Nephron progenitor cell (in vitro differentiated cells): ENCODE measurements around the gene LAD1.
A peak's percentile ranks its signal among the peaks of the same experiment; 100 is the strongest.

Experiments
- DNase-seq: peaks from one replicate; pipeline ENCODE4 v3.0.0; 2021
- H3K27ac Mint-ChIP-seq: 2 replicates; pipeline ENCODE4 v1.8.0; 2021; ENCODE audit warnings: mild to moderate bottlenecking, moderate library complexity, mixed read lengths
- H3K27me3 Mint-ChIP-seq: 2 replicates; pipeline ENCODE4 v1.8.0; 2021; ENCODE audit warnings: mild to moderate bottlenecking, low read depth, mixed read lengths; ENCODE audit not compliant: poor library complexity
- H3K36me3 Mint-ChIP-seq: 2 replicates; pipeline ENCODE4 v1.8.0; 2021; ENCODE audit warnings: low read depth, mixed read lengths
- H3K4me1 Mint-ChIP-seq: 2 replicates; pipeline ENCODE4 v1.8.0; 2021; ENCODE audit warnings: mixed read lengths
- H3K4me3 Mint-ChIP-seq: 2 replicates; pipeline ENCODE4 v1.8.0; 2021; ENCODE audit warnings: mild to moderate bottlenecking, moderate library complexity, mixed read lengths
- H3K9me3 Mint-ChIP-seq: 2 replicates; pipeline ENCODE4 v1.8.0; 2021; ENCODE audit warnings: mild to moderate bottlenecking, moderate library complexity, mixed read lengths
- CTCF ChIP-seq: fragments of 200-600 bp; sonication (generic); IDR thresholded peaks from 2 replicates; pipeline ENCODE4 v1.5.0; 2021; ENCODE audit warnings: antibody characterized with exemption

The LAD1 gene

GRCh38 chr1:201421041-201421440 lies 21.9 kb upstream of the LAD1 start:
- H3K4me3 Mint-ChIP-seq: peak overlapping the region; percentile 42
- peak overlapping the region; percentile 46 for H3K27ac Mint-ChIP-seq
- peaks cover 25% of the 10 kb centered on the region for H3K27me3 Mint-ChIP-seq
- no peaks in the 10 kb centered on the region for H3K36me3 Mint-ChIP-seq
- DNase-seq: no peak
- peaks cover 4% of the 10 kb centered on the region for H3K9me3 Mint-ChIP-seq
- TF ChIP-seq CTCF: no peak
- H3K4me1 Mint-ChIP-seq: peaks cover 53% of the 10 kb centered on the region

- Mint-ChIP-seq H3K36me3 (no peaks in the 10 kb centered on the region), H3K9me3 (peaks cover 4% of the 10 kb centered on the region), H3K4me3 (no peak overlapping the region), H3K27ac (no peak overlapping the region), H3K27me3 (peaks cover 28% of the 10 kb centered on the region), H3K4me1 (peaks cover 53% of the 10 kb centered on the region)
- TF ChIP-seq CTCF: no peak
- no peak for DNase-seq
Observed at GRCh38 chr1:201420608-201421002, 21.5 kb upstream of the LAD1 start.

GRCh38 chr1:201419746-201420607 lies 20.9 kb upstream of the LAD1 start:
- Mint-ChIP-seq H3K27me3 (peaks cover 26% of the 10 kb centered on the region), H3K4me3 (no peak overlapping the region), H3K9me3 (no peaks in the 10 kb centered on the region), H3K36me3 (no peaks in the 10 kb centered on the region), H3K4me1 (peaks cover 53% of the 10 kb centered on the region), H3K27ac (no peak overlapping the region)
- no peak for TF ChIP-seq CTCF
- DNase-seq: no peak

- H3K27ac Mint-ChIP-seq: peak overlapping the region; percentile 70
- no peaks in the 10 kb centered on the region for H3K36me3 Mint-ChIP-seq
- no peak for DNase-seq
- no peaks in the 10 kb centered on the region for H3K9me3 Mint-ChIP-seq
- H3K4me1 Mint-ChIP-seq: peaks cover 53% of the 10 kb centered on the region
- no peak for TF ChIP-seq CTCF
- H3K27me3 Mint-ChIP-seq: peaks cover 24% of the 10 kb centered on the region
- H3K4me3 Mint-ChIP-seq: no peak overlapping the region
Observed at GRCh38 chr1:201419256-201419655, 20.1 kb upstream of the LAD1 start.

GRCh38 chr1:201418461-201418860 lies 19.3 kb upstream of the LAD1 start:
- H3K27ac Mint-ChIP-seq: no peak overlapping the region

More at GRCh38 chr1:201418461-201418860, 19.3 kb upstream of the LAD1 start:
- H3K36me3 Mint-ChIP-seq: no peaks in the 10 kb centered on the region
- no peak overlapping the region for H3K4me3 Mint-ChIP-seq
- H3K4me1 Mint-ChIP-seq: peaks cover 48% of the 10 kb centered on the region
- no peak for DNase-seq
- no peaks in the 10 kb centered on the region for H3K9me3 Mint-ChIP-seq
- H3K27me3 Mint-ChIP-seq: peaks cover 19% of the 10 kb centered on the region
- TF ChIP-seq CTCF: no peak
